Measurements from ENCODE around the gene DDX1. TPM values are rescaled to one million over a fixed set of nuclear protein-coding genes. Genes with fewer than 3 reads are reported as not detected.
"Not testable (repeated sequence)": the region's sequence is repeated elsewhere in the genome, so short reads cannot be mapped to it uniquely, and the experiment has no call there.

DDX1 gene
- total RNA-seq, 1 experiment from 2014 or later = 106 TPM

DNA sequence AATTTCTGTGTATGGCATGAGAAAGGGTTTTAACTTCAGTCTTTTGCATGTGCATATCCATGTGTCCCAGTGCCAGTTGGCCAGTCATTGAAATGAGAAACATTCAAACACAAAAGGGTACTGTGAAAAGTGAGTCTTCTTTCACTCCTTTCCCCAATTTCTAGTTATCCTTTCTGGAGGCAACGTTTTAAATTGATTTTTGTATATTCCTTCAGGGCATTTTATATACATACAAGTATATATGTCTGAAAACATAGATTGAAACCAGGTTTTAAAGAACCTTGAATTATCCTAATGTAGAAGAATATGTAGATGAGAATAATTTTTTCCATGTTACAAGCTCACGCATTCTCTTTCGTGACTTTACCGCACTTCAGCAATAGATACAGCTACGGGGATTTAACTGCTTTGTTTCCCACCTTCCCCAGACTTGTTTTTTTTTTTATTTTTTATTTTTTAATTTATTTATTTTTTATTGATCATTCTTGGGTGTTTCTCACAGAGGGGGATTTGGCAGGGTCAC is 18.8 kb downstream of the DDX1 start:
- CTCF ChIA-PET = no interaction called here
- DNase-seq = no peak
- no peak for TF ChIP-seq CTCF (IDR thresholded peaks at IDR 0.05; ENCODE audit: unreplicated experiment)
- H3K4me1 Mint-ChIP-seq (ENCODE audit: low read depth, unreplicated experiment) = no peaks in the 10 kb centered on the region
- no peak overlapping the region for H3K27ac Mint-ChIP-seq (ENCODE audit: unreplicated experiment)
- no TSS peak for BruUV-seq (replicated peaks)
- H3K36me3 Mint-ChIP-seq (ENCODE audit: insufficient read depth, unreplicated experiment) = peaks cover 48% of the 10 kb centered on the region
- H3K9me3 Mint-ChIP-seq (ENCODE audit: low read depth, unreplicated experiment) = no peaks in the 10 kb centered on the region
- H3K27me3 Mint-ChIP-seq (ENCODE audit: unreplicated experiment) = no peaks in the 10 kb centered on the region
- intact Hi-C loops (cut with micrococcal nuclease; ENCODE audit: unreplicated experiment) = no loop called here
- no peak overlapping the region for H3K4me3 Mint-ChIP-seq (ENCODE audit: low read depth, unreplicated experiment)

GRCh38 chr2:15612101-15612500 is 20.4 kb downstream of the DDX1 start:
- H3K4me1 Mint-ChIP-seq (ENCODE audit: low read depth, unreplicated experiment); DNase-seq; H3K27ac Mint-ChIP-seq (ENCODE audit: unreplicated experiment); intact Hi-C loops (cut with micrococcal nuclease; ENCODE audit: unreplicated experiment); CTCF ChIA-PET; H3K27me3 Mint-ChIP-seq (ENCODE audit: unreplicated experiment); H3K4me3 Mint-ChIP-seq (ENCODE audit: low read depth, unreplicated experiment); BruUV-seq (replicated peaks); H3K9me3 Mint-ChIP-seq (ENCODE audit: low read depth, unreplicated experiment): not testable (repeated sequence)
- peaks cover 56% of the 10 kb centered on the region for H3K36me3 Mint-ChIP-seq (ENCODE audit: insufficient read depth, unreplicated experiment)

DNA sequence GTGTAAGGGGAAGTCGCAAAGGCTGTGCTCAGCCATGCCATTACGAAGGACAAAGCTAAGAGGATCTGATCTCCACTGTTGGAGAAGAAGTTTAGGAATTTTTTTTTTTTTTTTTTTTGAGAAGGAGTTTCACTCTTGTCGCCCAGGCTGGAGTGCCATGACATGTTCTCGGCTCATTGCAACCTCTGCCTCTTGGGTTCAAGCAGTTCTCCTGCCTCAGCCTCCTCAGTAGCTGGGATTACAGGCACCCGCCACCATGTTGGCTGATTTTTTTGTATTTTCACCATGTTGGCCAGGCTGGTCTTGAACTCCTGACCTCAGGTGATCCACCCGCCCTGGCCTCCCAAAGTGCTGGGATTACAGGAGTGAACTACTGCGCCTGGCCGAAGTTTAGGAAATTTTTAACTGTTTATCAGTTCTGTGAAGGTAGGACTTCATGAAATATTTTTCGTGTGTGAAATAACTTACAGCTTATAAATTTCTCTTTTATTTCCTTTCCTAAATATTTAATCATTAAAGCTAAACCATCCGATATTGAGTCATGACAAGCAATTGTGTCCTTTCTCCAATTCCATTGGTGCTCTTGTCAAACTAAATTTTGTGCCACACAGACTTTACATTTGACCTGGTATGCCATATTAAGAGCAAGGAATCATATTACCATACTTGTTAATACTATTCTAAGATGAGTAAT is 22.2 kb downstream of the DDX1 start:
- H3K27me3 Mint-ChIP-seq (ENCODE audit: unreplicated experiment) = no peaks in the 10 kb centered on the region
- no peak overlapping the region for H3K27ac Mint-ChIP-seq (ENCODE audit: unreplicated experiment)
- DNase-seq = no peak
- intact Hi-C loops (cut with micrococcal nuclease; ENCODE audit: unreplicated experiment) = no loop called here
- no peaks in the 10 kb centered on the region for H3K4me1 Mint-ChIP-seq (ENCODE audit: low read depth, unreplicated experiment)
- BruUV-seq (replicated peaks) = no TSS peak
- no peak for TF ChIP-seq CTCF (IDR thresholded peaks at IDR 0.05; ENCODE audit: unreplicated experiment)
- CTCF ChIA-PET = interaction anchor here (0.7 kb wide), 1 partner anchor 281 kb away, joined by 3 read pairs; no protein-coding TSS in a partner anchor
- no peaks in the 10 kb centered on the region for H3K9me3 Mint-ChIP-seq (ENCODE audit: low read depth, unreplicated experiment)
- no peak overlapping the region for H3K4me3 Mint-ChIP-seq (ENCODE audit: low read depth, unreplicated experiment)
- peaks cover 46% of the 10 kb centered on the region for H3K36me3 Mint-ChIP-seq (ENCODE audit: insufficient read depth, unreplicated experiment)

GRCh38 chr2:15614545-15615300 is 23.1 kb downstream of the DDX1 start:
- Mint-ChIP-seq H3K9me3 (ENCODE audit: low read depth, unreplicated experiment) (no peaks in the 10 kb centered on the region), H3K4me3 (ENCODE audit: low read depth, unreplicated experiment) (no peak overlapping the region), H3K36me3 (ENCODE audit: insufficient read depth, unreplicated experiment) (peaks cover 37% of the 10 kb centered on the region), H3K4me1 (ENCODE audit: low read depth, unreplicated experiment) (no peaks in the 10 kb centered on the region), H3K27ac (ENCODE audit: unreplicated experiment) (no peak overlapping the region), H3K27me3 (ENCODE audit: unreplicated experiment) (no peaks in the 10 kb centered on the region)
- no peak for TF ChIP-seq CTCF (IDR thresholded peaks at IDR 0.05; ENCODE audit: unreplicated experiment)
- CTCF ChIA-PET = no interaction called here
- no peak for DNase-seq
- intact Hi-C loops (cut with micrococcal nuclease; ENCODE audit: unreplicated experiment) = no loop called here
- BruUV-seq (replicated peaks) = no TSS peak

Data from Calu3 (cell line).